ENCODE measurements around the gene LYPD6. TPM values are rescaled to one million over a fixed set of nuclear protein-coding genes. Genes with fewer than 3 reads are reported as not detected.

Gene LYPD6, protein sequence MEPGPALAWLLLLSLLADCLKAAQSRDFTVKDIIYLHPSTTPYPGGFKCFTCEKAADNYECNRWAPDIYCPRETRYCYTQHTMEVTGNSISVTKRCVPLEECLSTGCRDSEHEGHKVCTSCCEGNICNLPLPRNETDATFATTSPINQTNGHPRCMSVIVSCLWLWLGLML
- total RNA-seq, result 2.9 and 5.9 TPM in 2 replicates

DNA sequence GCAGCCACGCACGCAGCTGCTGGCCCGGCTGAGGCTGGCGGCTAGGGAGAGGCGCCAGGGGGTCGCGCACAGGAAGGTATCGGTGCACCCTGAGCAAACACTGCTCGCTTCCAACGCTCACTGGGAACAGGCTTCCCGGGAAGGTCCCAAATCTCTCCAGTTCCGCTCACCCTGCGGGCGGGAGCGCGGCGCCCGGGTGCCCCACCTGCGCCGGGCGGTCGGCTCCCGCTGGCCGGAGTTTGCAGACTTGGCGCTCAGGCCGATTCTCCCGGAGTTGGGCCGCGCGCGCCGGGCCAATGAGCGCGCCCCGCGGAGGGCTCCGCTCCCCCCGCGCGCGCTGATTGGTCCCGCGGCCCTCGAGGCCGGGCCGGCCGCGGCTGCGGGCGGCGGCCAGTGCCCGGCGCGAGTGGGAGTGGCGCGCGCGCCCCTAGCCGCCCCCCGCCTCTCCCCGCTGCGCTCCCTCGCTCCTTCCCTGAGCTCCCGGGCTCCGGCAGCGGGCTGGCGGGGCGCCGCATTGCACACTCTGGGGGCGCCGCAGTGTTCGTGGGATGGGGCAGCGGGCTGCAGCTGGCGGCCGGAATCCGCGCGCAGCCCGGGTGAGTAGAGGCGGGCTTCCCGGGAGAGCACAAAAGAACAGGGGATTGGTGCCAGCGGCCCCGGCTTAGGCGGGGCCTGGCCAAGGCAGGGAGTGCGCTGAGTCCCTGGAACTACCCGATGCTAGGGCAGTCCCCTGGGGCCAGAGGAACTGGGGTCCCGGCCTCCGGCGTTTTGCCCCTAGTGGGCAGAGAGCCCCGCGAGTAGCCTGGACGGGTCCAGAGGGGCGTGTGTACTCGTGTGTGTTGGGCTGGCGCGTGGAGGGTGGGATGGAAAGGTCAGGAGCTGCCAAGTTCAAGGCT lies at the start of gene LYPD6:
Gene LYPD6, plus strand, starts transcription at position 461 of the 896 bp plus-strand sequence. CDS start 107,122 bp downstream, outside the sequence.

